IMR-90 (cell line): ENCODE data around the gene DDC. TPM values are rescaled to one million over a fixed set of nuclear protein-coding genes. Genes with fewer than 3 reads are reported as not detected.

Source experiments
- ATAC-seq: fragments of 200-7000 bp; cut with Tn5 transposase; 2 replicates; pipeline ENCODE4 v1.9.1; 2020; ENCODE audit warnings: low read depth, mild to moderate bottlenecking, moderate library complexity
- BruUV-seq: library from RNA; stranded (reverse); fragments of 400-500 nt; replicated peaks from 2 replicates; lab custom pipeline; 2021; lab: Mats Ljungman, UMichigan
- CTCF ChIA-PET: fragments of 300-600 bp; formaldehyde crosslinking; extraction: SDS; loops from one replicate; lab custom pipeline; 2021; ENCODE audit warnings: antibody characterized with exemption; lab: Yijun Ruan, JAX
- POLR2A ChIA-PET: fragments of 300-600 bp; sonication (Branson Sonifier 250); formaldehyde crosslinking; loops from one replicate; lab custom pipeline; 2022; ENCODE audit warnings: antibody characterized with exemption; ENCODE audit not compliant: unreplicated experiment; lab: Charles Lee
- DNase-seq: peaks from one replicate; pipeline ENCODE4 v3.0.0; 2013
- H2AFZ ChIP-seq: replicated peaks from 2 replicates; pipeline ENCODE3; 2013; ENCODE audit warnings: low read length, mild to moderate bottlenecking; ENCODE audit not compliant: poor library complexity
- H2AK5ac ChIP-seq: 2 replicates; pipeline ENCODE4 v1.6.1; 2013; ENCODE audit warnings: low read depth, low read length, inconsistent platforms
- H2AK9ac ChIP-seq: replicated peaks from 2 replicates; pipeline ENCODE3; 2013; ENCODE audit warnings: mild to moderate bottlenecking, low read depth, low read length, moderate library complexity; ENCODE audit not compliant: poor library complexity
- H2BK120ac ChIP-seq: 2 replicates; pipeline ENCODE4 v1.6.1; 2013; ENCODE audit warnings: low read depth, low read length, inconsistent platforms
- H2BK15ac ChIP-seq: 3 replicates; pipeline ENCODE4 v1.6.1; 2013; ENCODE audit warnings: low read depth, low read length, inconsistent platforms
- H2BK20ac ChIP-seq: 2 replicates; pipeline ENCODE4 v1.6.1; 2013; ENCODE audit warnings: low read depth, mild to moderate bottlenecking, inconsistent platforms, low read length, moderate library complexity
- H2BK5ac ChIP-seq: 2 replicates; pipeline ENCODE4 v1.6.1; 2013; ENCODE audit warnings: mild to moderate bottlenecking, low read depth, low read length, inconsistent platforms; ENCODE audit not compliant: poor library complexity, severe bottlenecking
- H3K14ac ChIP-seq: replicated peaks from 2 replicates; pipeline ENCODE4 v1.6.1; 2013; ENCODE audit warnings: low read depth, low read length, inconsistent platforms
- H3K18ac ChIP-seq: 2 replicates; pipeline ENCODE4 v1.6.1; 2013; ENCODE audit warnings: low read depth, low read length, control low read depth
- H3K23ac ChIP-seq: 2 replicates; pipeline ENCODE4 v1.6.1; 2013; ENCODE audit warnings: low read depth, low read length, inconsistent platforms
- H3K27ac ChIP-seq: 2 replicates; pipeline ENCODE4 v1.5.1; 2013; ENCODE audit warnings: mild to moderate bottlenecking, control low read depth, low read length; ENCODE audit not compliant: insufficient read depth
- H3K27me3 ChIP-seq: 2 replicates; pipeline ENCODE4 v1.6.1; 2013; ENCODE audit warnings: low read length; ENCODE audit not compliant: control insufficient read depth, insufficient read depth
- H3K36me3 ChIP-seq: 2 replicates; pipeline ENCODE4 v1.6.1; 2013; ENCODE audit warnings: low read length, mixed read lengths; ENCODE audit not compliant: control insufficient read depth, insufficient read depth
- H3K4ac ChIP-seq: 2 replicates; pipeline ENCODE4 v1.6.1; 2013; ENCODE audit warnings: low read depth, low read length, inconsistent platforms
- H3K4me1 ChIP-seq: 2 replicates; pipeline ENCODE4 v1.6.1; 2013; ENCODE audit warnings: low read length, mixed read lengths; ENCODE audit not compliant: control insufficient read depth, insufficient read depth
- H3K4me2 ChIP-seq: 2 replicates; pipeline ENCODE4 v1.6.1; 2013; ENCODE audit warnings: low read depth, mild to moderate bottlenecking, control low read depth, low read length, moderate library complexity
- H3K4me3 ChIP-seq: 2 replicates; pipeline ENCODE4 v1.5.1; 2013; ENCODE audit warnings: low read depth, mild to moderate bottlenecking, control low read depth, low read length, moderate library complexity; ENCODE audit not compliant: insufficient read depth
- H3K56ac ChIP-seq: 2 replicates; pipeline ENCODE4 v1.6.1; 2013; ENCODE audit warnings: low read length, inconsistent platforms; ENCODE audit not compliant: insufficient read depth; ENCODE audit errors: extremely low read depth
- H3K79me1 ChIP-seq, 2 experiments: 2 replicates each; pipeline ENCODE4 v1.6.1; 2013; ENCODE audit warnings: low read length in 2 of 2, inconsistent platforms in 1 of 2, low read depth in 1 of 2
- H3K9ac ChIP-seq: 2 replicates; pipeline ENCODE4 v1.6.1; 2013; ENCODE audit warnings: low read depth, low read length, control low read depth
- H3K9me1 ChIP-seq: 2 replicates; pipeline ENCODE4 v1.6.1; 2013; ENCODE audit warnings: low read length, inconsistent platforms; ENCODE audit not compliant: insufficient read depth
- H3K9me3 ChIP-seq: 2 replicates; pipeline ENCODE4 v1.6.1; 2013; ENCODE audit warnings: low read length; ENCODE audit not compliant: control insufficient read depth, insufficient read depth
- H4K20me1 ChIP-seq: 2 replicates; pipeline ENCODE4 v1.6.1; 2013; ENCODE audit warnings: low read length, inconsistent platforms; ENCODE audit not compliant: insufficient read depth
- H4K5ac ChIP-seq: 2 replicates; pipeline ENCODE4 v1.6.1; 2013; ENCODE audit warnings: mild to moderate bottlenecking, low read depth, low read length, control low read depth
- H4K8ac ChIP-seq, 2 experiments: 2 replicates each; pipeline ENCODE4 v1.6.1; 2013; ENCODE audit warnings: low read depth in 2 of 2, low read length in 2 of 2, control low read depth in 1 of 2, inconsistent platforms in 1 of 2
- H4K91ac ChIP-seq: 2 replicates; pipeline ENCODE4 v1.6.1; 2013; ENCODE audit warnings: low read depth, low read length, inconsistent platforms; ENCODE audit not compliant: insufficient read depth
- BHLHE40 ChIP-seq: fragments of 150-350 bp; IDR thresholded peaks from 2 replicates; pipeline ENCODE4 v1.6.1; 2016; ENCODE audit warnings: mild to moderate bottlenecking, low read depth, low read length
- CEBPB ChIP-seq: IDR thresholded peaks from 2 replicates; pipeline ENCODE4 v1.6.1; 2012; ENCODE audit warnings: low read depth, low read length, improper control_type of control experiment
- CTCF ChIP-seq: conservative IDR thresholded peaks from 2 replicates; pipeline ENCODE4 v1.5.1; 2012; ENCODE audit warnings: mild to moderate bottlenecking, low read depth, low read length, improper control_type of control experiment
- ELK1 ChIP-seq: fragments of 150-350 bp; IDR thresholded peaks from 2 replicates; pipeline ENCODE4 v1.6.1; 2016; ENCODE audit warnings: low read depth, mild to moderate bottlenecking, low read length, moderate library complexity, borderline replicate concordance
- FOS ChIP-seq: fragments of 150-350 bp; IDR thresholded peaks from 2 replicates; pipeline ENCODE4 v1.6.1; 2016; ENCODE audit warnings: low read depth, low read length
- MAFK ChIP-seq: IDR thresholded peaks from 2 replicates; pipeline ENCODE4 v1.6.1; 2012; ENCODE audit warnings: low read depth, low read length, improper control_type of control experiment
- MAZ ChIP-seq: IDR thresholded peaks from 2 replicates; pipeline ENCODE4 v1.6.1; 2012; ENCODE audit warnings: low read depth, mild to moderate bottlenecking, low read length, improper control_type of control experiment, moderate library complexity, borderline replicate concordance
- MXI1 ChIP-seq: IDR thresholded peaks from 2 replicates; pipeline ENCODE4 v1.6.1; 2012; ENCODE audit warnings: low read depth, mild to moderate bottlenecking, low read length, moderate library complexity, borderline replicate concordance
- NFE2L2 ChIP-seq: fragments of 150-350 bp; IDR thresholded peaks from 2 replicates; pipeline ENCODE4 v1.6.1; 2016; ENCODE audit warnings: low read depth, mild to moderate bottlenecking, low read length
- POLR2A ChIP-seq: IDR thresholded peaks from 2 replicates; pipeline ENCODE4 v1.6.1; 2012; ENCODE audit warnings: mild to moderate bottlenecking, low read depth, low read length
- RAD21 ChIP-seq: IDR thresholded peaks from 2 replicates; pipeline ENCODE4 v1.6.1; 2012; ENCODE audit warnings: low read length, improper control_type of control experiment
- RFX5 ChIP-seq: IDR thresholded peaks from 2 replicates; pipeline ENCODE4 v1.8.0; 2012; ENCODE audit warnings: low read depth, mild to moderate bottlenecking, low read length, moderate library complexity
- SMC3 ChIP-seq: fragments of 150-350 bp; IDR thresholded peaks from 2 replicates; pipeline ENCODE4 v1.6.1; 2016; ENCODE audit warnings: low read depth, mild to moderate bottlenecking, antibody characterized with exemption, low read length, moderate library complexity
- USF2 ChIP-seq: fragments of 150-350 bp; IDR thresholded peaks from 2 replicates; pipeline ENCODE4 v1.6.1; 2017; ENCODE audit warnings: mild to moderate bottlenecking, antibody characterized with exemption, low read length, low read depth
- WGBS, 2 experiments: methylation state at CpG; one replicate each; pipeline versions ENCODE4 v1.1.5 to v1.1.7; 2013; ENCODE audit warnings: missing lambda C conversion rate in 2 of 2; ENCODE audit not compliant: insufficient read length in 1 of 2; ENCODE audit errors: extremely low coverage in 2 of 2; 5-methylcytosine and 5-hydroxymethylcytosine counted together
- dilution Hi-C: fragments of 300-500 bp; cut with HindIII; formaldehyde crosslinking; loops from one replicate; pipeline ENCODE4 v1.14.3; 2018; ENCODE audit warnings: low sequenced_read_pairs; ENCODE audit not compliant: unreplicated experiment
- in situ Hi-C: fragments of 300-500 bp; cut with MboI; formaldehyde crosslinking; loops from 3 replicates; pipeline ENCODE4 v1.14.3; 2019; ENCODE audit warnings: low sequenced_read_pairs, inconsistent platforms, mixed read lengths
- intact Hi-C: fragments of 100-400 bp; cut with micrococcal nuclease; formaldehyde crosslinking; loops from 2 replicates; pipeline ENCODE4 v1.10.0; 2022
- polyA plus RNA-seq, 3 experiments: library from polyadenylated mRNA; depleted of rRNA; stranded (reverse); fragments of >200 nt; gene quantifications; 2 replicates each; pipeline ENCODE4 v1.2.3, GENCODE V29; 2012; ENCODE audit warnings: low replicate concordance in 1 of 3
- total RNA-seq: library from RNA; depleted of rRNA; stranded (reverse); fragments of >200 nt; gene quantifications from 2 replicates; pipeline ENCODE4 v1.2.3, GENCODE V29; 2012

DDC gene
- total and polyA plus RNA-seq, 2 of the 4 experiments (the other 2 are of a cell fraction), result not detected

GRCh38 chr7:50450590-50451032 lies 114.6 kb downstream of the DDC start:
- 0 out of 2 replicates have a peak overlapping the region, but pooled peaks have one; percentile 32 for H3K56ac ChIP-seq
- H3K14ac ChIP-seq, result peak overlapping the region; percentile 80
- H3K18ac ChIP-seq, result no peak overlapping the region
- peak; percentile 8 for ATAC-seq
- peak overlapping the region; percentile 48 for H3K9ac ChIP-seq
- no peak overlapping the region for H2BK5ac ChIP-seq
- no peak overlapping the region for H2AK5ac ChIP-seq
- H3K27me3 ChIP-seq, result peaks cover 9% of the 10 kb centered on the region
- peaks cover 7 to 10% of the 10 kb centered on the region in 2 experiments for H3K79me1 ChIP-seq
- WGBS, 2 experiments, result 15% methylated on average over 19 of the region's 32 CpGs; no CpG with 5 or more reads in 1 of the 2 experiments
- peak overlapping the region; percentile 79 for H3K4me3 ChIP-seq
- ChIA-PET POLR2A (no interaction called here), CTCF (no interaction called here)
- peak overlapping the region; percentile 38 for H2AK9ac ChIP-seq
- peak overlapping the region; percentile 79 for H3K4me2 ChIP-seq
- H4K91ac ChIP-seq, result peak overlapping the region; percentile 31; the same call in 1 of the 2 replicates
- peak overlapping the region; percentile 64 for H3K4ac ChIP-seq
- no peaks in the 10 kb centered on the region for H3K4me1 ChIP-seq
- H2BK15ac ChIP-seq, result no peak overlapping the region
- dilution Hi-C loops, result no loop called here
- peak overlapping the region; percentile 98 for H2AFZ ChIP-seq
- peak overlapping the region; percentile 15; the same call in 1 of the 2 replicates for H3K27ac ChIP-seq
- no peaks in the 10 kb centered on the region for H4K20me1 ChIP-seq
- H3K23ac ChIP-seq, result no peak overlapping the region
- H4K8ac ChIP-seq, result peak overlapping the region; percentile 93 to 97
- no peaks in the 10 kb centered on the region for H3K9me1 ChIP-seq
- in situ Hi-C loops, result loop anchor here (25.0 kb wide), 1 partner anchor 237 kb away; no protein-coding TSS in a partner anchor
- intact Hi-C loops, result no loop called here
- DNase-seq, result no peak
- peaks cover 6% of the 10 kb centered on the region for H3K36me3 ChIP-seq
- peak overlapping the region; percentile 63 for H4K5ac ChIP-seq
- H2BK120ac ChIP-seq, result no peak overlapping the region
- H2BK20ac ChIP-seq, result no peak overlapping the region
- no peak for TF ChIP-seq SMC3
- TF ChIP-seq POLR2A, result no peak
- TF ChIP-seq CTCF, result no peak
- no peak for TF ChIP-seq RFX5
- TF ChIP-seq MAZ, result no peak
- TF ChIP-seq RAD21, result no peak
- no peak for TF ChIP-seq USF2
- TF ChIP-seq FOS, result no peak
- TF ChIP-seq NFE2L2, result no peak
- TF ChIP-seq MAFK, result no peak
- no peak for TF ChIP-seq BHLHE40
- TF ChIP-seq CEBPB, result no peak
- TF ChIP-seq MXI1, result no peak
- TF ChIP-seq ELK1, result no peak
- H3K9me3 ChIP-seq, result no peaks in the 10 kb centered on the region
- no TSS peak for BruUV-seq
